GM23248 (cell line): ENCODE data around the gene DENND2C.

Source experiments
- EZH2 ChIP-seq: fragments of 200-600 bp; sonication (generic); IDR thresholded peaks from 2 replicates; pipeline ENCODE4 v1.6.1; 2018; ENCODE audit warnings: antibody characterized with exemption, mild to moderate bottlenecking; ENCODE audit not compliant: insufficient read depth, poor library complexity, severe bottlenecking
- EZH2phosphoT487 ChIP-seq: fragments of 200-600 bp; sonication (generic); IDR thresholded peaks from 2 replicates; pipeline ENCODE4 v1.6.1; 2018; ENCODE audit warnings: antibody characterized with exemption, moderate library complexity, mild to moderate bottlenecking, low read depth; ENCODE audit not compliant: insufficient read depth

GRCh38 chr1:114696810-114697209 is 27.0 kb upstream of the DENND2C start:
- TF ChIP-seq EZH2phosphoT487 (no peak), EZH2 (no peak)
